GM23248 (cell line): ENCODE measurements around the gene SLC16A2.

Source experiments
- EZH2 ChIP-seq: fragments of 200-600 bp; sonication (generic); IDR thresholded peaks from 2 replicates; pipeline ENCODE4 v1.6.1; 2018; ENCODE audit warnings: antibody characterized with exemption, mild to moderate bottlenecking; ENCODE audit not compliant: insufficient read depth, poor library complexity, severe bottlenecking
- EZH2phosphoT487 ChIP-seq: fragments of 200-600 bp; sonication (generic); IDR thresholded peaks from 2 replicates; pipeline ENCODE4 v1.6.1; 2018; ENCODE audit warnings: antibody characterized with exemption, moderate library complexity, mild to moderate bottlenecking, low read depth; ENCODE audit not compliant: insufficient read depth

- TF ChIP-seq EZH2 (no peak), EZH2phosphoT487 (no peak)
Measured at GRCh38 chrX:74449937-74450330, 28.6 kb downstream of the SLC16A2 start.
